ENCODE data around the gene GPT2.
"Not testable (repeated sequence)": the region's sequence is repeated elsewhere in the genome, so short reads cannot be mapped to it uniquely, and the experiment has no call there.

Gene GPT2

DNA sequence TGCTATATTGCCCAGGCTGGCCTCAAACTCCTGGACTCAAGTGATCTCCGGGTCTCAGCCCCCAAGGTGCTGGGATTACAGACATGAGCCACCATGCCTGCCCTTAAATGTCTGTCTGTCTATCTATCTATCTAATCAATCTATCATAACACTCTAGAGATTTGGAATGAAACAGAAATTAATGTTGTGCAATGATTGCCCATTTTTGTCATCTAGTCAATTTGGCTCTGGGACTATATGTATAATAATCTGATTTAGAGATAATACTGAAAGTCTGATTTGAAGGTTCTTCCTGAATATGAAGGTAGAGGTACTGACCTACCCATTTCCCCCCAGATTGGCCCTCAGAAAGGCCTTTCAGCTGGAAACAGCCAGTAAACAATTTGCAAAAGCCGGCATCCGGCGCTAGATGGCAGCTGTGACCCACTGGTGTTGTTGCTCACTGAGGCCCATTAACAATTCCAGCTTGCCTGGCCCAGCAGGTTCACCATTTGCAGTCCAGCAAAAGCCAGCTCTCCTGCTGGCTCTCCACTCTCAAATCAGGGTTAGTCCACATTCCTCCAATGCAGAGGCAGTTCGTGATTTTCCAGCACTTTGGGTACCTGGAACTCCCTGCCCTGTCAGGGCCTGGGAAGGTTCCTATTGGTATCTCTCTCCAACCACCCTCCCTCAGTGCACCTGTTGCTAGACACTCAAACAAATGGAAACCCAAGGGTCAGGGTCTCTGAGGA is 30.3 kb upstream of the GPT2 start:
- ATAC-seq (replicated peaks) (peak; percentile 44), DNase-seq (peak; percentile 31 to 40 (median 37))
- Mint-ChIP-seq H3K4me3 (no peak overlapping the region), H3K27ac (peak overlapping the region in 1 of 2 donors; percentile 44), H3K27me3 (peaks cover 0 to 16% of the 10 kb centered on the region in 2 donors), H3K36me3 (ENCODE audit: insufficient read depth) (no peaks in the 10 kb centered on the region), H3K9me3 (no peaks in the 10 kb centered on the region), H3K4me1 (ENCODE audit: low read depth in 2 of 2) (no peaks in the 10 kb centered on the region)

DNA sequence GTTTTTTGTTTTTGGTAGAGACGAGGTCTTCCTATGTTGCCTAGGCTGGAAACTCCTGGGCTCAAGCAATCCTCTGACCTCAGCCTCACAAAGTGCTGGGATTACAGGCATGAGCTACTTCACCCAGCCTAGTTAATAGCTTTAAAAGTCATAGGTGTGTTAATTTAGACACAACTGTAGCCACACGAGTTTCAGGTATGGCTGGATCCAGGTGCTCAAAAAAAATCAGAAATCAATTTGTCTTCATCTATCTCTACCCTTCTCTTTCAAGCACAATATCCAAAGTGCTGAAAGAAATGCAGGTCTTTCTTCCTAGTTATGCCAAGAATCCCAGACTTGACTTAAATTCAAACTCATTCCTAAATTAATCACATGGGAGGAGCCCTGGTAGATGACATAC is 29.3 kb upstream of the GPT2 start:
- Mint-ChIP-seq H3K4me1 (ENCODE audit: low read depth in 2 of 2) (no peaks in the 10 kb centered on the region), H3K36me3 (ENCODE audit: insufficient read depth) (no peaks in the 10 kb centered on the region), H3K9me3 (no peaks in the 10 kb centered on the region), H3K27me3 (peaks cover 0 to 16% of the 10 kb centered on the region in 2 donors), H3K27ac (no peak overlapping the region), H3K4me3 (no peak overlapping the region)
- no peak for DNase-seq
- ATAC-seq (replicated peaks) = no peak

DNA sequence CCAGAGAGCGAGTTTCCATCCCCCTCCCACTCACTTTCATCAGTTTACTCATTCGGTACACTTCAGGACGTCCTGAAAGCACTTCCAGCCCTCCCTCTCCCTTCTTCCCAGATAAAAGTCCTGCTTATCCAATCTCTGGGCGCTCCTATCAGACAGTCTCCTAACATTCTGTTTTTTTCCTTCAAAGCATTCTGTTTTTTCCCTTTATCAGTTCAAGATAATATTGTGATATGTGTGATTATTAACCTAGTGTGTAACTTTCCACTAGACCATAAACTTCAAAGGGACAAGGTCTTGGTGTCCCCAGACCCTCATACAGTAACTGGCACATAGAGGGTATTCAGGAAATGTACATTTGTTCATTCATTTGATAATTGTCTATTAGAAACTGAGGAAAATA is 28.8 kb upstream of the GPT2 start:
- Mint-ChIP-seq H3K27me3 (peaks cover 0 to 16% of the 10 kb centered on the region in 2 donors), H3K9me3 (no peaks in the 10 kb centered on the region), H3K4me3 (no peak overlapping the region), H3K36me3 (ENCODE audit: insufficient read depth) (no peaks in the 10 kb centered on the region), H3K27ac (peak overlapping the region in 1 of 2 donors; percentile 51), H3K4me1 (ENCODE audit: low read depth in 2 of 2) (no peaks in the 10 kb centered on the region)
- ATAC-seq (replicated peaks) (no peak), DNase-seq (no peak)

DNA sequence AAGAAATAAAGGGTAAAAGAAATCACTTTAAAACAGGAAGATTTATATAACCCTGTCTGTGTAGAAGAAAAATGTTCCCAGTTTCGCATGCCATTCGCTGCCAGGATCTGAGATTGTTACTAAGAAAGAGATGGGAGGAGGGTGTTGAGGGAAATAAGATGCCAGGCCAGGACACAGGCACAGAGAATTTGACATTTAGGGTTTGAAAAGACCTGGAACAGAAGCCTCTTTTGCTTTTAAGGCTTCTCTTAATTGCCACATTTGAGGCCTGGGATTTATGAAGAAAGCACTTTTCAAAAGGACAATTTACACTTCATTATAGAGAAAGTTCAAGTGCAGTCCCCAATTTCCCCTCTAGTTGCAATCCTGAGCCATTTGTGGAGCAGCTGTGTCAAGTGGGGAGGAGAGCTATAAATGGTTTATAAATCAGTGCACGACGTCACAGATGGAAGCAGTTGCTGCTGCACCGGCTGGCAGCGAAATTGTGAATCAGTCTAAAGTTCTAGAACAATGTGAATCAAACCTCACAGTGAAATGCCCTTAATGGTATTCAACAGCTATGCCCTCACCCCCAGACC is 26.7 kb upstream of the GPT2 start:
- H3K4me3 Mint-ChIP-seq = no peak overlapping the region
- no peaks in the 10 kb centered on the region for H3K4me1 Mint-ChIP-seq (ENCODE audit: low read depth in 2 of 2)
- DNase-seq (no peak), ATAC-seq (replicated peaks) (no peak)
- H3K27me3 Mint-ChIP-seq = peaks cover 0 to 16% of the 10 kb centered on the region in 2 donors
- H3K36me3 Mint-ChIP-seq (ENCODE audit: insufficient read depth) = peaks cover 4% of the 10 kb centered on the region
- no peaks in the 10 kb centered on the region for H3K9me3 Mint-ChIP-seq
- no peak overlapping the region for H3K27ac Mint-ChIP-seq

DNA sequence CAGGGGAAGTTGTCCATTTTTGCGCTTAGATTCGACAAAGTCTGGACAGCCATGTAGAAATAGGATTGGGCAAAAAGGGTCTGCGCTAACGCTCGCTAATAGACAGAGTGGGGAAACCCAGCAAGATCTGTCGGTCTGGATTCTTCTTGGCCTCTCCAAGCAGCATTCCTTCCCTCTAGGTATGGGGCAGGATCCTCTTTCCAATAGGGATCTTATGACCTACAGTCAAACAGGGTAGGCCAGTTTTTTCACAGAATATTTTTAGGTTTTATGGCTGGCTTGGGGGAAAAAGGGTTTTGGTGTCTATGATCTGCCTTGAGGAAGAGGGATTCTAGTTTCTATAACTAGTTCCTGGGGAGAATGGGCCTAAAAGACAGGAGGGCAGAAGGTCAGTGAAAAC is 26.0 kb upstream of the GPT2 start:
- Mint-ChIP-seq H3K27me3 (peaks cover 0 to 12% of the 10 kb centered on the region in 2 donors), H3K9me3 (no peaks in the 10 kb centered on the region), H3K4me1 (ENCODE audit: low read depth in 2 of 2) (no peaks in the 10 kb centered on the region), H3K4me3 (no peak overlapping the region), H3K27ac (no peak overlapping the region), H3K36me3 (ENCODE audit: insufficient read depth) (peaks cover 7% of the 10 kb centered on the region)
- no peak for DNase-seq
- ATAC-seq (replicated peaks) = no peak

DNA sequence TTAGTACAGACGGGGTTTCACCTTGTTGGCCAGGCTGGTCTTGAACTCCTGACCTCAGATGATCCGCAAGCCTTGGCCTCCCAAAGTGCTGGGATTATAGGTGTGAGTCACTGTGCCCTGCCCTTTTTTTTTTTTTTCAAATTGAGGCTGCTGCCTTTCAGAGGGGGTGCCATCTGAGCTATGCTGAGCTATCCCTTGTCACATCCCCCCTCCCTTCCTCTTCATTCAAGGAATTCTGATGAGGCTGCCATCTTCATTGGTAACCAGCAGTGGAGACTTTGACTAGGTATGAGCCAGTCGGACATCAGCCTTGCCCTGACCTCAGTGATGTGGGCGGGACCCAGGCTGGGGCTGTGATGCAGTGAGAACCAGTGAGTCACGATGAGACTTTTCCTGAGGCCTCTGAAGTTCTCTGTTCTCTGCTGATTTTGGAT is 24.4 kb upstream of the GPT2 start:
- ATAC-seq (replicated peaks) (no peak), DNase-seq (no peak)

DNA sequence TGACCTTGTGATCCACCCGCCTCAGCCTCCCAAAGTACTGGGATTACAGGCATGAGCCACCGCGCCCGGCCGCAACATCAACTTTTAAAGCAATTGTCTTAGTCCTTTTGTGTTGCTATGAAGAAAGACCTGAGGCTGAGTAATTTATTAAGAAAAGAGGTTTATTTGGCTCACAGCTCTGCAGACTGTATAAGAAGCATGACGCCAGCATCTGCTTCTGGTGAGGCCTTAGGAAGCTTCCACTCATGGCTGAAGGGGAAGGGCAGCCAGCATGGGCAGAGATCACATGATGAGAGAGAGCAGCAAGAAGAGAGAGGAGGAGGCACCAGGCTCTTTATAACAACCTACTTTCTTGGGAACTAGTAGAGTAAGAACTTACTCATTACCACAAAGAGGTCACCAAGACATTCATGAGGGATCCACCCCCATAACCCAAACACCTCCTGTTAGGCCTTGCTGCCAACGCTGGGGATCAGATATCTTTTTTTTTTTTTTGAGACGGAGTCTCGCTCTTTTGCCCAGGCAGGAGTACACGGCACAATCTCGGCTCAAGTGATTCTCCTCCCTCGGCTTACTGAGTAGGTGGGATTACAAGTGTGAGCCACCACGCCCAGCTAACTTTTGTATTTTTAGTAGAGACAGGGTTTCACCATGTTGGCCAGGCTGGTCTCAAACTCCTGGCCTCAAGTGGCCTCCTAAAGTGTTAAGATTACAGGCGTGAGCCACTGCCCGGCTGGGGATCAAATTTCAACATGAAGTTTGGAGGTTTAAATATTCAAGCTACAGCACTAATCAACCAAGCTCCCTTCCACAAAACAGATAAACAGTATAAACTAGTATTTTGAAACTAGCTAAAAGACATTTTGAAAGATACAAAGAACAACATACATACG is 21.4 kb upstream of the GPT2 start:
- Mint-ChIP-seq H3K4me1 (ENCODE audit: low read depth in 2 of 2) (peaks cover 0 to 2% of the 10 kb centered on the region in 2 donors), H3K4me3 (no peak overlapping the region), H3K27me3 (peaks cover 6 to 7% of the 10 kb centered on the region in 2 donors), H3K36me3 (ENCODE audit: insufficient read depth) (peaks cover 7% of the 10 kb centered on the region), H3K27ac (peak overlapping the region in 1 of 2 donors; percentile 53), H3K9me3 (no peaks in the 10 kb centered on the region)
- DNase-seq (no peak), ATAC-seq (replicated peaks) (no peak)

More for the DNA sequence above, 24.4 kb upstream of the GPT2 start:
- Mint-ChIP-seq H3K9me3 (no peaks in the 10 kb centered on the region), H3K27me3 (peaks cover 0 to 8% of the 10 kb centered on the region in 2 donors), H3K4me3 (no peak overlapping the region), H3K4me1 (ENCODE audit: low read depth in 2 of 2) (peaks cover 0 to 2% of the 10 kb centered on the region in 2 donors), H3K27ac (no peak overlapping the region), H3K36me3 (ENCODE audit: insufficient read depth) (peaks cover 7% of the 10 kb centered on the region)

DNA sequence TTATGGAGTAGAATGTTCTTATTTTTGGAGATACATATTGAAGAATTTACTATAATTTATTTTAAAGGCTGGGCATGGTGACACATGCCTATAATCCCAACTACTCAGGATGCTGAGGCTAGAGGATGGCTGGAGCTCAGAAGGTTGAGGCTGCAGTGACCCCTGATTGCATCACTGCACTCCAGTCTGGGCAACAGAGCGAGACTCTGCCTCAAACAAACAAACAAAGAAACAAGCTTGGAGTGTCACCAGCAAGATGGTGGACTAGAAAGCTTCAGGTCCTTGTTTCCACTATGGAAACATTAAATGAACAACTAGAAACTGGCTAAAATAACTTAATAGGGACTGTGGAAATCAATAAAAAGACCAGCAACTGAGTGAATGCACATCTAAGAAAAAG is 17.9 kb upstream of the GPT2 start:
- Mint-ChIP-seq H3K4me1 (ENCODE audit: low read depth in 2 of 2) (peaks cover 0 to 2% of the 10 kb centered on the region in 2 donors), H3K4me3 (no peak overlapping the region), H3K27me3 (peaks cover 13 to 28% of the 10 kb centered on the region in 2 donors), H3K27ac (no peak overlapping the region), H3K36me3 (ENCODE audit: insufficient read depth) (peaks cover 7% of the 10 kb centered on the region), H3K9me3 (no peaks in the 10 kb centered on the region)
- no peak for ATAC-seq (replicated peaks)
- DNase-seq = no peak

DNA sequence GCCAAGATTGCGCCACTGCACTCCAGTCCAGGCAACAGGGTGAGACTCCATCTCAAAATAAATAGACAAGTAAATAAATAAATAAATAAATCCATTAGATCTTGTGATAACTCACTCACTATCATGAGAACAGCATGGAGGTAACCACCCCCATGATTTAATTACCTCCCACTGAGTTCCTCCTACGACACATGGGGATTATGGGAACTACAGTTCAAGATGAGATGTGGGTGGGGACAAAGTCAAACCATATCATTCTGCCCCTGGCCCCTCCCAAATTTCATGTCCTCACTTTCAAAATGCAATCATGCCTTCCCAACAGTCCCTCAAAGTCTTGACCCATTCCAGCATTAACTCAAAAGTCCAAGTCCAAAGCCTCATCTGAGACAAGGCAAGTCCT is 16.7 kb upstream of the GPT2 start:
- not testable (repeated sequence) for H3K4me1 Mint-ChIP-seq (ENCODE audit: low read depth in 2 of 2); H3K4me3 Mint-ChIP-seq; H3K36me3 Mint-ChIP-seq (ENCODE audit: insufficient read depth); H3K9me3 Mint-ChIP-seq; ATAC-seq (replicated peaks); H3K27ac Mint-ChIP-seq; DNase-seq
- peaks cover 22 to 38% of the 10 kb centered on the region in 2 donors for H3K27me3 Mint-ChIP-seq

DNA sequence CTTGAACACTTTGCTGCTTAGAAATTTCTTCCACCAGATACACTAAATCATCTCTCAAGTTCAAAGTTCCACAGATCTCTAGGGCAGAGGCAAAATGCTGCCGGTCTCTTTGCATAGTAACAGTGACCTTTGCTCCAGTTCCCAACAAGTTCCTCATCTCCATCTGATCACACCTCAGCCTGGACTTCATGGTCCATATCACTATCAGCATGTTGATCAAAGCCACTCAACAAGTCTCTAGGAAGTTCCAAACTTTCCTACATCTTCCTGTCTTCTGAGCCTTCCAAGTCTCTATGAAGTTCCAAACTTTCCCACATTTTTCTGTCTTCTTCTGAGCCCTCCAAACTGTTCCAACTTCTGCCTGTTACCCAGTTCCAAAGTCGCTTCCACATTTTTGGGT is 15.3 kb upstream of the GPT2 start:
- not testable (repeated sequence) for DNase-seq; H3K9me3 Mint-ChIP-seq; ATAC-seq (replicated peaks); H3K27ac Mint-ChIP-seq; H3K4me3 Mint-ChIP-seq; H3K4me1 Mint-ChIP-seq (ENCODE audit: low read depth in 2 of 2); H3K36me3 Mint-ChIP-seq (ENCODE audit: insufficient read depth)
- peaks cover 23 to 40% of the 10 kb centered on the region in 2 donors for H3K27me3 Mint-ChIP-seq

DNA sequence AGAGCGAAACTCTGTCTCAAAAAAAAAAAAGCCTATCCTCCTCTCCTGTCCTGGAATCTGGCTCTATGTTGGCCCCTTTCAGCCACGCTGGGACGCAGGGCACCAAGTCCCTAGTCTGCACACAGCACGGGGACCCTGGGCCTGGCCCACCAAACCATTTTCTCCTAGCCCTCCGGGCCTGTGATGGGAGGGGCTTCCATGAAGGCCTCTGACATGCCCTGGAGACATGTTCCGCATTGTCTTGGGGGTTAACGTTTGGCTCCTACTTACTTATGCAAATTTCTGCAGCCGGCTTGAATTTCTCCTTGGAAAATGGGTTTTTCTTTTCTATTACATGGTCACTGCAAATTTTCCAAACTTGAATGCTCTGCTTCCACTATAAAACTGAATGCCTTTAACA is 12.6 kb upstream of the GPT2 start:
- H3K4me3 Mint-ChIP-seq = no peak overlapping the region
- peaks cover 23 to 40% of the 10 kb centered on the region in 2 donors for H3K27me3 Mint-ChIP-seq
- no peaks in the 10 kb centered on the region for H3K9me3 Mint-ChIP-seq
- H3K36me3 Mint-ChIP-seq (ENCODE audit: insufficient read depth) = no peaks in the 10 kb centered on the region
- ATAC-seq (replicated peaks) (no peak), DNase-seq (no peak)
- no peaks in the 10 kb centered on the region for H3K4me1 Mint-ChIP-seq (ENCODE audit: low read depth in 2 of 2)
- no peak overlapping the region for H3K27ac Mint-ChIP-seq

DNA sequence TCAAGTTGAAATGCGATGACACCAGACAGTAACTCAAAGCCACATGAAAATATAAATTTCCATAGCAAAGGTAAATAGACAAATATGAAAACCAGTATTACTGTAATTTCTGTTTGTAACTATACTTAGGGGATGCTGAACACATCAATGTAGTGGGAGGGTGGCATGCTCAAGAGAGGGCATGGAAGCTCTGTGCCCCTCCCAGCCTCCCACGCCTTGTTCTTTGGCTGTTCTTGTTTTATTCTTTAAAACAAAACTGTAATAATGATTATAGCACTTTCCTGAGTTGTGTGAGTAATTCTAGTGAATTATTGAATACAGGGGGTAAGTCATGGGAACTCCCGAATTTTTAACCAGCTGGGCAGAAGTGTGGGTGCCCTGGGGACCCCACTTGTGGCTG is 11.0 kb upstream of the GPT2 start:
- no peak overlapping the region for H3K27ac Mint-ChIP-seq
- DNase-seq (no peak), ATAC-seq (replicated peaks) (no peak)
- H3K36me3 Mint-ChIP-seq (ENCODE audit: insufficient read depth) = no peaks in the 10 kb centered on the region
- H3K4me1 Mint-ChIP-seq (ENCODE audit: low read depth in 2 of 2) = no peaks in the 10 kb centered on the region
- no peak overlapping the region for H3K4me3 Mint-ChIP-seq
- no peaks in the 10 kb centered on the region for H3K9me3 Mint-ChIP-seq
- H3K27me3 Mint-ChIP-seq = peaks cover 17 to 29% of the 10 kb centered on the region in 2 donors

DNA sequence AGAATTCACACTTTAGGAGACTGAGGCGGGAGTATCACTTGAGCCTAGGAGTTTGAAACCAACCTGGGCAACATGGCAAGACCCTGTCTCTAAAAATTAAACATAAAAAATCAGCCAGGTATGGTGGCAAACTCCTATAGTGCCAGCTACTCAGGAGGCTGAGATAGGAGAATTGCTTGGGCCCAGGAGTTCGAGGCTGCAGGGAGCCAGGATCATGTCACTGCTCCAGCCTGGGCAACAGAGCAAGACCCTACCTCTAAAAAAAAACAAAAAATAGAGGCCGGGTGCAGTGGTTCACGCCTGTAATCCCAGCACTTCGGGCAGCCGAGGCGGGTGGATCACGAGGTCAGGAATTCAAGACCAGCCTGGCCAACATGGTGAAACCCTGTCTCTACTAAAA is 8.9 kb upstream of the GPT2 start:
- H3K9me3 Mint-ChIP-seq = no peaks in the 10 kb centered on the region
- H3K4me1 Mint-ChIP-seq (ENCODE audit: low read depth in 2 of 2) = no peaks in the 10 kb centered on the region
- no peak for DNase-seq
- no peak for ATAC-seq (replicated peaks)
- H3K27ac Mint-ChIP-seq = no peak overlapping the region
- no peaks in the 10 kb centered on the region for H3K36me3 Mint-ChIP-seq (ENCODE audit: insufficient read depth)
- no peak overlapping the region for H3K4me3 Mint-ChIP-seq
- H3K27me3 Mint-ChIP-seq = peaks cover 15 to 18% of the 10 kb centered on the region in 2 donors
